ENCODE data around the gene RAB3IL1.

The RAB3IL1 gene

GRCh38 chr11:61907282-61907681 is 10.1 kb downstream of the RAB3IL1 start:
- DNase-seq (ENCODE audit: insufficient read length) = no peak
- TF ChIP-seq POLR2A (IDR thresholded peaks at IDR 0.05; ENCODE audit: low read depth, low read length) = no peak
- no peak for TF ChIP-seq TAF1 (IDR thresholded peaks at IDR 0.05; ENCODE audit: borderline replicate concordance, low read depth, low read length)
- no peak for TF ChIP-seq POLR2AphosphoS5 (IDR thresholded peaks at IDR 0.05; ENCODE audit: low read depth, low read length)
- no peak for FAIRE-seq

GRCh38 chr11:61906522-61906909 is 10.8 kb downstream of the RAB3IL1 start:
- TF ChIP-seq POLR2A (IDR thresholded peaks at IDR 0.05; ENCODE audit: low read depth, low read length) (no peak), TAF1 (IDR thresholded peaks at IDR 0.05; ENCODE audit: borderline replicate concordance, low read depth, low read length) (no peak), POLR2AphosphoS5 (IDR thresholded peaks at IDR 0.05; ENCODE audit: low read depth, low read length) (no peak)
- FAIRE-seq = no peak
- no peak for DNase-seq (ENCODE audit: insufficient read length)

GRCh38 chr11:61905801-61906521 is 11.4 kb downstream of the RAB3IL1 start:
- TF ChIP-seq POLR2AphosphoS5 (IDR thresholded peaks at IDR 0.05; ENCODE audit: low read depth, low read length) (no peak), POLR2A (IDR thresholded peaks at IDR 0.05; ENCODE audit: low read depth, low read length) (no peak), TAF1 (IDR thresholded peaks at IDR 0.05; ENCODE audit: borderline replicate concordance, low read depth, low read length) (no peak)
- no peak for DNase-seq (ENCODE audit: insufficient read length)
- FAIRE-seq = no peak

- FAIRE-seq (no peak), DNase-seq (ENCODE audit: insufficient read length) (no peak)
- TF ChIP-seq TAF1 (IDR thresholded peaks at IDR 0.05; ENCODE audit: borderline replicate concordance, low read depth, low read length) (no peak), POLR2AphosphoS5 (IDR thresholded peaks at IDR 0.05; ENCODE audit: low read depth, low read length) (no peak), POLR2A (IDR thresholded peaks at IDR 0.05; ENCODE audit: low read depth, low read length) (no peak)
These were observed 12.2 kb downstream of the RAB3IL1 start for GRCh38 chr11:61905067-61905696.

- no peak for TF ChIP-seq TAF1 (IDR thresholded peaks at IDR 0.05; ENCODE audit: borderline replicate concordance, low read depth, low read length)
- TF ChIP-seq POLR2A (IDR thresholded peaks at IDR 0.05; ENCODE audit: low read depth, low read length) = no peak
- DNase-seq (ENCODE audit: insufficient read length) = no peak
- FAIRE-seq = no peak
These were observed 12.8 kb downstream of the RAB3IL1 start for GRCh38 chr11:61904539-61905048.

- FAIRE-seq (no peak), DNase-seq (ENCODE audit: insufficient read length) (no peak)
- TF ChIP-seq POLR2A (IDR thresholded peaks at IDR 0.05; ENCODE audit: low read depth, low read length) (no peak), POLR2AphosphoS5 (IDR thresholded peaks at IDR 0.05; ENCODE audit: low read depth, low read length) (no peak), TAF1 (IDR thresholded peaks at IDR 0.05; ENCODE audit: borderline replicate concordance, low read depth, low read length) (no peak)
These were observed 13.5 kb downstream of the RAB3IL1 start for GRCh38 chr11:61903845-61904244.

- no peak for TF ChIP-seq TAF1 (IDR thresholded peaks at IDR 0.05; ENCODE audit: borderline replicate concordance, low read depth, low read length)
- no peak for TF ChIP-seq POLR2AphosphoS5 (IDR thresholded peaks at IDR 0.05; ENCODE audit: low read depth, low read length)
- TF ChIP-seq POLR2A (IDR thresholded peaks at IDR 0.05; ENCODE audit: low read depth, low read length) = no peak
- FAIRE-seq = no peak
- DNase-seq (ENCODE audit: insufficient read length) = no peak
These were observed 15.1 kb downstream of the RAB3IL1 start for GRCh38 chr11:61902313-61902712.

GRCh38 chr11:61901397-61901796 is 16.0 kb downstream of the RAB3IL1 start:
- FAIRE-seq = no peak
- no peak for DNase-seq (ENCODE audit: insufficient read length)
- TF ChIP-seq POLR2AphosphoS5 (IDR thresholded peaks at IDR 0.05; ENCODE audit: low read depth, low read length) = no peak
- no peak for TF ChIP-seq TAF1 (IDR thresholded peaks at IDR 0.05; ENCODE audit: borderline replicate concordance, low read depth, low read length)
- no peak for TF ChIP-seq POLR2A (IDR thresholded peaks at IDR 0.05; ENCODE audit: low read depth, low read length)

- DNase-seq (ENCODE audit: insufficient read length) (no peak), FAIRE-seq (no peak)
- TF ChIP-seq POLR2A (IDR thresholded peaks at IDR 0.05; ENCODE audit: low read depth, low read length) = no peak
- TF ChIP-seq TAF1 (IDR thresholded peaks at IDR 0.05; ENCODE audit: borderline replicate concordance, low read depth, low read length) = no peak
- TF ChIP-seq POLR2AphosphoS5 (IDR thresholded peaks at IDR 0.05; ENCODE audit: low read depth, low read length) = no peak
These were observed 17.1 kb downstream of the RAB3IL1 start for GRCh38 chr11:61900251-61900650.

- peak; percentile 99 for FAIRE-seq
- TF ChIP-seq TAF1 (IDR thresholded peaks at IDR 0.05; ENCODE audit: borderline replicate concordance, low read depth, low read length) (no peak), POLR2AphosphoS5 (IDR thresholded peaks at IDR 0.05; ENCODE audit: low read depth, low read length) (no peak), POLR2A (IDR thresholded peaks at IDR 0.05; ENCODE audit: low read depth, low read length) (no peak)
- DNase-seq (ENCODE audit: insufficient read length) = peak; percentile 99
These were observed 18.1 kb downstream of the RAB3IL1 start for GRCh38 chr11:61899146-61899841.

- FAIRE-seq = no peak
- no peak for DNase-seq (ENCODE audit: insufficient read length)
- TF ChIP-seq POLR2A (IDR thresholded peaks at IDR 0.05; ENCODE audit: low read depth, low read length) = no peak
- no peak for TF ChIP-seq POLR2AphosphoS5 (IDR thresholded peaks at IDR 0.05; ENCODE audit: low read depth, low read length)
- TF ChIP-seq TAF1 (IDR thresholded peaks at IDR 0.05; ENCODE audit: borderline replicate concordance, low read depth, low read length) = no peak
These were observed 19.2 kb downstream of the RAB3IL1 start for GRCh38 chr11:61898247-61898582.
